SIG-M5 treated with dmso at 0.1 percent for 504 hours (cell line): ENCODE data around the gene PES1.
"Not testable (repeated sequence)": the region's sequence is repeated elsewhere in the genome, so short reads cannot be mapped to it uniquely, and the experiment has no call there.

ENCODE experiments used
- DNase-seq: peaks from one replicate; lab custom pipeline; 2025; ENCODE audit not compliant: unreplicated experiment; lab: John Stamatoyannopoulos, UW

Gene PES1

DNA sequence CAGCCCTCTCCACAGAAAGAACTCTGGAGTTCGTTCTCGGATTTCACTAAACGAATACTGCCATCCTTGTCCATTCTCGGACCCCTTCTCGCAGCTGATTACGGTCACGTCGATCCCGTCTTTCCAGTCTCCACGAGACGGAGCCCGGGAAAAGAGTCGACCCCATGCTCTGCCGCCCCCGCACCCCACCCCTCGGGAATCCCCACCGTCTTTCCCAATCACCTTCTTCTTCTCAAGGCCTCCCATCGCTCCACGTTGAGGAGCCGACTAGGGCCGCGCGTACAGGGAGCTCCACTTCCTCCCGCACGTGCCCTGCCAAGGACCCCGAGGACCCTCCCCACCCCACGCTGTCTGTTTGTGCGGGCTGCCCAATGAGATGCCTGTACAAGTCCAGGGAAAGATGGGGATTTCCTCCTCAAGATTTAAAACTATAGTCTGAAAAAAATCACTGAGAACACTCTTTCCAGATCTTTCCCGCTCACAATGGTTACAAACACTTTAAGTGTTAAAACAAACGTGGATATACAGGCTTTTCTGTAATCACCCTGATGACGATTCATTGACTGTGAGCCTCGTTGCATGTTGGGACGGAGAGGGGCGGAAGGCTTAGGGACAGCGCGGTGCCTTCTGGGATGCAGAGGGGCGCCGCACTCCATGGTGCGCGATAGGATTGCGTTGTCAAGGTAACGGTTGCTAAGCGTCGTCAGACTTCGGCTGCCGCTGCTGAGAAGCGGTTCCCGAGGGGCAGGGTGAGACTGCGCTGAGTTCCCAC, at the start of gene PES1:
Gene PES1 (minus strand): TSS at position 323 of the 772 bp plus-strand sequence. CDS start 77 bp downstream, at position 246.
- peak; percentile 97 for DNase-seq

- no peak for DNase-seq
Observed at GRCh38 chr22:30640839-30641430, 49.2 kb upstream of the PES1 start.

GRCh38 chr22:30640361-30640760, 48.7 kb upstream of the PES1 start:
- no peak for DNase-seq

DNA sequence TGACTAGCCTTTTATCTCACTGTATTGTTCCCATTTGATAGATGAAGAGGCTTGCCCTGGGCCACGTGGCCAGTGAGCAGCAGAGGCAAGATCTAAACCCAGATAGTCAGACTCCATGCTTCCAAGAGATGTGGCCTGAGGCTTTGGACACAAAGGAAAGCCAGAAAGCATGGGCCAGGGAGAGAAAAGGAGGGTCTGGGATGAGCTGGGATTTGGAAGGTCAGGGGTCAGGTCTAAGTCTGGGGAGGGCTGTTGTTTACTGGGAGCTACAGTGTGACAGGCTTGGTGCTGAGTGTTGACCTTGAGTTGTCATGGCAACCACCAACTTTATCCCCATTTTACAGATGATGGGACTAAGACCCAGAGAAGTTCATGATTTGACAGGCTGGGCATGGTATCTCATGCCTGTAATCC, 46.0 kb upstream of the PES1 start:
- DNase-seq: no peak

DNA sequence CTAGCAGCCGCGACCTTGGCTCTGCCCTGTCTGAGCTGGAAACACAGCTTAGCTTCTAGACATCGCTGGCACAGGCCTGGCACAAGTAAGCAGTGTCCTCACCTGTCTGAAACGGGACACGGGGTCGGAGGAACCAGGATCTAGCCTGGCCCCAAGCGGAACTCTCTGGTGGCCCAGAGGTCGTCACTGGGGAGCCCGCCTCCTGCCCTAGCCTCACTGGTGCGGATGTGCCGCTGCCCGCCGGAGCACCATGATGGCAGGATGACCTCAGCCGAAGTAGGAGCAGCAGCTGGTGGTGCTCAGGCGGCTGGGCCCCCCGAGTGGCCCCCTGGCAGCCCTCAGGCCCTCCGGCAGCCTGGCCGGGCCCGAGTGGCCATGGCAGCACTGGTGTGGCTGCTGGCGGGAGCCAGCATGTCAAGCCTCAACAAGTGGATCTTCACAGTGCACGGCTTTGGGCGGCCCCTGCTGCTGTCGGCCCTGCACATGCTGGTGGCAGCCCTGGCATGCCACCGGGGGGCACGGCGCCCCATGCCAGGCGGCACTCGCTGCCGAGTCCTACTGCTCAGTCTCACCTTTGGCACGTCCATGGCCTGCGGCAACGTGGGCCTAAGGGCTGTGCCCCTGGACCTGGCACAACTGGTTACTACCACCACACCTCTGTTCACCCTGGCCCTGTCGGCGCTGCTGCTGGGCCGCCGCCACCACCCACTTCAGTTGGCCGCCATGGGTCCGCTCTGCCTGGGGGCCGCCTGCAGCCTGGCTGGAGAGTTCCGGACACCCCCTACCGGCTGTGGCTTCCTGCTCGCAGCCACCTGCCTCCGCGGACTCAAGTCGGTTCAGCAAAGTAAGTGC, 44.7 kb upstream of the PES1 start:
- no peak for DNase-seq

- peak; percentile 82 for DNase-seq
Observed at GRCh38 chr22:30635273-30636225, 43.8 kb upstream of the PES1 start, which contains the start of gene SLC35E4. SLC35E4 (plus strand) TSS chr22:30635781; CDS start chr22:30636451, 670 bp downstream.

DNA sequence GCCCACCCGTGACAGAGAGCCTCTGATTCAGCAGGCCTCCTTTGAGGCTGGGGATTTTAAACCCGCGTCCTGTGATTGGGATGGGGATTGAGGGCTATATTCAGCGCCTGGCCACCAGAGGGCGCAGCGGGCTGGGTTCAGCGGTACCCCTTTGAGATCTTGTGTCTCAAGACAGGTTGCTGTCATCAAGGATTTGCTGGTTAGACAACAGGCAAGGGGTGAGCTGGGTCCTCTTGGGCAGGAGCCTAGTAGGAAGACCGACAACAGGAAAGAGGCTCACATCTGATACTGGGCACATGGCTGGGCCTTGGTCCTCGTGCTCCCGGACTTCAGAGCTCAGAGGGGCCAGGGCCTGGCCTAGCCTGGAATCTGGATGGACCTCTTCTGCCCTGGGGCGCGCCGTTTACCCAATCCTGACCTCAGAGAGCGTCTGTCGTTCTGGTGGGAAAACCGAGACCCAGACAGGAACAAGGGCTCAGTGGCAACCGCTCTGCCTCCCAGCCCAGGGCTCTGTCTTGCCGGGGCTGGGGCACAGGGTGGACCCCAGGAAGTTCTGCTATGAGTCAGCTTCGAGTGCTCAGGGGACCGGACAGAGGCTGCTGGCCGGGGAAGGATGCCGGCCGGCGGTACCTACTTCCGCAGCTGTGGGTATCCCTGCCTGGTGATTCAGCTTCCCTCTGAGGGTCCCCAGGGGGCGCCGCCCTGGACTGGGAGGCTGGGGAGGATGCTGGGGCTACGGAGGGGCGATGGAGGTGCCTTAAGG, 42.9 kb upstream of the PES1 start:
- peak; percentile 87 for DNase-seq

- not testable (repeated sequence) for DNase-seq
Observed at GRCh38 chr22:30631469-30631868, 39.8 kb upstream of the PES1 start.

DNA sequence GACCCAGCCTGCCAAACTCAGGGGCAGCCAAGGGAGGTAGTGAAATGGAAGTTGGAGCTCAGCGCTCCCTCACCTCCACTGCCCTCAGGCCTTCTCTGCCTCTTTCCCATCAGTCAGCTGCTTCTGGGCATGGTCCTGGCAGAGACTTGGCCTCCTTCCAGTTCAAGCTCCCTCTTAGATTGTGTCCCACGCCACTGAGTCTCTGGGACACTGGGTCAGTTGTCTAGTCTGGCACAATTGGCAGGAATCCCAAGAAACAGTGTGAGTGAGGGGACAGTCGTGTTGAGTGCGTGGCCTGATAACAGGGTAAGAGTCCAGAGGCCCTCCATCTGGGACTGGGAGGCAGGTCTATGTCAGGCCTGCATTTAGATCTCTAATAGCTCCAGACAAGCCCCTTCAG, 36.8 kb upstream of the PES1 start:
- DNase-seq: no peak

GRCh38 chr22:30627471-30627870, 35.8 kb upstream of the PES1 start:
- DNase-seq: no peak

- no peak for DNase-seq
Observed at GRCh38 chr22:30626413-30626812, 34.7 kb upstream of the PES1 start.

DNA sequence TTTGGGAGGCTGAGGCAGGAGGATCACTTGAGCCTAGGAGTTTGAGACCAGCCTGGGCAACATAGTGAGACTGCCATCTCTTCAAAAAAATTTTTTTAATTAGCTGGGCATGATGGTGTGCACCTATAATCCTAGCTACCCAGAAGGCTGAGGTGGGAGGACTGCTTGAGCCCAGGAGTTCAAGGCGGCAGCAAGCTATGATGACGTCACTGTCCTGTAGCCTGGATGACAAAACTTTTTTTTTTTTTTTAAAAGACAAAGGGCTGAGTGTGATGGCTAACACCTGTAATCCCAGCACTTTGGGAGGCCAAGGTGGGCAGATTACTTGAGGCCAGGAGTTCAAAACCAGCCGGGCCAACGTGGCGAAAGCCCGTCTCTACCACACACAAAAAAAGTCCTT, 28.2 kb upstream of the PES1 start:
- not testable (repeated sequence) for DNase-seq

- no peak for DNase-seq
Observed at GRCh38 chr22:30617819-30618218, 26.1 kb upstream of the PES1 start.

DNA sequence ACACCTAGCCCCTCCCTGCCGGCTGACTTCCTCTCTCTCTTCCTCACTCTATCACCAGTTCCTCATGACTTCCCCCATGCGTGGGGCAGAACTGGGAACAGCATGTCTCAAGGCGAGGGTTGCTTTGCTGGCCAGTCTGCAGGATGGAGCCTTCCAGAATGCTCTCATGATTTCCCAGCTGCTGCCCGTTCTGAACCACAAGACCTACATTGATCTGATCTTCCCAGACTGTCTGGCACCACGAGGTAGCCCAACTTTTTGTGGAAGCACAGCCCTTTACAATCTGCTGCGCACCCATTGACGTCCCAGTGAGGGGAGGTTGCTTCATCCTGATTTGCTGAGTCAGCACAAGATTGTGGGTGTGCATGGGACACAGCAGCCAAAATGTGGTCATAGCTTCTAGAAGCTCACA, 23.8 kb upstream of the PES1 start:
- DNase-seq: no peak

DNA sequence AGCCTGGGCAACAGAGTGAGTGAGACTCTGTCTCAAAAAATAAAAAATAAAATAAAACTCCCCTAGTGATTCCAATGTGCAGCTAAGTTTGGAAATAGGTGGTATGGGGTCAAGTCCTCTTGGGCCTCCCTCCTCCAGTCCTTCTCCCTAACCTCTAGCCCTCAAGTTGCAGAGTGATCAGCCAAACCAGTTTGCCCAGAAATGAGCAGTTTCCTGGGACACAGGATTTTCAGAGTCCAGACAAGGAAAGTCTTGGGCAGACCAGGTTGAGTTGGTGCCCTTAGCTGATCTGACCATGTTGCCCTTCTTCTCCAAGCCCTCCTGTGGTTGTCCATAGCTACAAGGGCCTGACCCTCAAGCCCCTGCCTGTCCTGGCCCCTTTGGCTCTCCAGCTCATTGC, 23.2 kb upstream of the PES1 start:
- DNase-seq: no peak

DNA sequence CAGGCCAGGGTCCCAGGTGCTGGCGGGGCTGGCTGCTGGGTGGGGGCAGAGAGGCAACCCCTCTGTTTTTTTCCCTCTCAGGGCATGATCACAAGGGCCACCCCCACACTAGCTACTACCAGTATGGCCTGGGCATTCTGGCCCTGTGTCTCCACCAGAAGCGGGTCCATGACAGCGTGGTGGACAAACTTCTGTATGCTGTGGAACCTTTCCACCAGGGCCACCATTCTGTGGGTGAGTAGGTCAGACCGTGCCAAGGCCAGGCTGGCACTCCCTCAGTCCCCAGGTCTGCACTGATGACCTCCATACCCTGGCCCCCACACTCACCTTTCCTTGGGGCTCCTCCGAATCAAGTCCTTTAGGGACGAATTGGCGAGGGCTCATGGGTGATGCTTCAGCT, 22.6 kb upstream of the PES1 start:
- DNase-seq: no peak

DNA sequence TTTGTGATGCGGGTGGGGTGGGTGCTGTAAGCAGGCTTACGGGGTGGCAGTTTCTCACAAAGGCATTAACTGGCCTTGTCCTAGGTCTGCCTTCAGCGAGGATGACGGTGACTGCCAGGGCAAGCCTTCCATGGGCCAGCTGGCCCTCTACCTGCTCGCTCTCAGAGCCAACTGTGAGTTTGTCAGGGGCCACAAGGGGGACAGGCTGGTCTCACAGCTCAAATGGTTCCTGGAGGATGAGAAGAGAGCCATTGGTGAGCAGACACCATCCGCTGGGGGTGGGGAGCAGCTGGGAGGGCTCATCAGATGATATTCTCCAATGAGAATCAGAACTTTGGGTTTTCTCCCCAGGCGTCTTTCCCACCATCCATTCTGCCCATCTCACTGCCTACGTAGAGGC, 21.1 kb upstream of the PES1 start:
- DNase-seq: no peak

DNA sequence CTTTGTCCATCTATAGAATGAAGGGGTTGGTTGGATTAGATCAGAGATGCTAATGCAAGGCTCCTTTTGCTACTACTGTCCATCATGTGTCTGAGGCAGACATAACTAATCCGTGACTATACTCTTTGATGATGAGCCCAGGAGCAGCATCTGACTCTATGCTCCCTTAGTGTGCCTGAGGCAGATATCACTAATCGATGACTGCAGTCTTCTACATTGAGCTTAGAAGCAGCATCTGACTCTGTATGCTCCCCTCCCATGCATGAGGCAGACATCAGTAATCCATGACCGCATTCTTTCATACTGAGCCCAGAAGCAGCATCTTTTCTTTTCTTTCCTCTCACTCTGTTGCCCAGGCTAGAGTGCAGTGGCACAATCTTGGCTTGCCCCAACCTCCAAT, 19.5 kb upstream of the PES1 start:
- no peak for DNase-seq

- DNase-seq: peak; percentile 17
Observed at GRCh38 chr22:30610299-30610698, 18.6 kb upstream of the PES1 start.
